Spleen (tissue), 7 donors: ENCODE data around the gene EIF2A.

Experiments
- POLR2A ChIP-seq, 3 donors: fragments of 450-650 bp; IDR thresholded peaks; one replicate each; pipeline ENCODE4 v1.5.1; 2017; ENCODE audit warnings: antibody characterized with exemption in 3 of 3, mild to moderate bottlenecking in 1 of 3
- POLR2AphosphoS5 ChIP-seq, 3 donors: sonication (generic); formaldehyde crosslinking; IDR thresholded peaks; one replicate each; pipeline ENCODE4 v1.5.1; 2017; ENCODE audit warnings: antibody characterized with exemption in 3 of 3
- TF ChIP-seq, protein P1 (sequence below), 11 experiments: fragments of 200-600 bp in 7 of 11; fragments of 450-650 bp in 4 of 11; sonication (generic) in 4 of 11; IDR thresholded peaks in 8 of 11; conservative IDR thresholded peaks in 3 of 11; 1 replicate in 7 of 11; 2 replicates in 4 of 11; pipeline versions ENCODE4 v1.4.0 to v1.8.0; 2016 to 2021; ENCODE audit warnings: antibody characterized with exemption in 11 of 11, inconsistent platforms in 4 of 11, mild to moderate bottlenecking in 1 of 11
- donor health status: DM: no; HTN: no; CAD: no; lungs with moderate emphysema.
- donor health status: DM: no; HTN: no; CAD: no.
- donor health status: DM: no; HTN: no; CAD: no.

DNA sequence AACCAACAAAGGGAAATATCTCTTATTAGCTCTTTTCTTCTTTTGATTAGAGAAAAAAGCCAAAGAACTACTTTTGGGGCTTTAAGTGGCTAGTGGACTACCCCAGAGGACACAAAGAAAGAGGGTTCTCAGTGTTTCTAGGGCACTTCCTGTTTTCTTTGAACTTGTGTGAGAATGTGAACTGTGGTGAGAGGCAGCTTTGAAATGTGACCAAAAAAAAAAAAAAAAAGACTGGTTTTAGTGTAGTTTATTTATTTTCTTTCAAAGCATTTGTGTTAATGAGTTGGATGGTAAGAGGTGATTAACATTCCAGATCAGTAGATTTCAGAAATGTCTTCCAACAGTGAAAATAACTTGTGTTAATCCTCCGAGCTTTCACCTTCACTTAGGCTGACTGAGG, 88.9 kb downstream of the EIF2A start:
- TF ChIP-seq POLR2A (IDR thresholded peaks at IDR 0.05) (no peak), POLR2AphosphoS5 (IDR thresholded peaks at IDR 0.05) (no peak)
- TF ChIP-seq, protein P1, sequence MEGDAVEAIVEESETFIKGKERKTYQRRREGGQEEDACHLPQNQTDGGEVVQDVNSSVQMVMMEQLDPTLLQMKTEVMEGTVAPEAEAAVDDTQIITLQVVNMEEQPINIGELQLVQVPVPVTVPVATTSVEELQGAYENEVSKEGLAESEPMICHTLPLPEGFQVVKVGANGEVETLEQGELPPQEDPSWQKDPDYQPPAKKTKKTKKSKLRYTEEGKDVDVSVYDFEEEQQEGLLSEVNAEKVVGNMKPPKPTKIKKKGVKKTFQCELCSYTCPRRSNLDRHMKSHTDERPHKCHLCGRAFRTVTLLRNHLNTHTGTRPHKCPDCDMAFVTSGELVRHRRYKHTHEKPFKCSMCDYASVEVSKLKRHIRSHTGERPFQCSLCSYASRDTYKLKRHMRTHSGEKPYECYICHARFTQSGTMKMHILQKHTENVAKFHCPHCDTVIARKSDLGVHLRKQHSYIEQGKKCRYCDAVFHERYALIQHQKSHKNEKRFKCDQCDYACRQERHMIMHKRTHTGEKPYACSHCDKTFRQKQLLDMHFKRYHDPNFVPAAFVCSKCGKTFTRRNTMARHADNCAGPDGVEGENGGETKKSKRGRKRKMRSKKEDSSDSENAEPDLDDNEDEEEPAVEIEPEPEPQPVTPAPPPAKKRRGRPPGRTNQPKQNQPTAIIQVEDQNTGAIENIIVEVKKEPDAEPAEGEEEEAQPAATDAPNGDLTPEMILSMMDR (IDR thresholded peaks at IDR 0.05 in 8 of 11, conservative IDR thresholded peaks at IDR 0.05 in 3 of 11) = no peak
